Measurements from ENCODE around the gene HOXB8.
A peak's percentile ranks its signal among the peaks of the same experiment; 100 is the strongest.

HOXB8 gene

GRCh38 chr17:48617471-48618255, 2.6 kb upstream of the HOXB8 start:
- peaks cover under 1% of the 10 kb centered on the region; the same call in 1 of the 2 replicates for H3F3A ChIP-seq (ENCODE audit: insufficient read depth, low read length)
- H3K9me3 ChIP-seq (replicated peaks; ENCODE audit: insufficient read depth, low read length): no peaks in the 10 kb centered on the region
- H4K20me1 ChIP-seq (ENCODE audit: insufficient read depth, low read length): no peaks in the 10 kb centered on the region
- peak overlapping the region; percentile 48; the same call in 1 of the 2 replicates for H3K4me2 ChIP-seq (ENCODE audit: low read depth, low read length)
- TF ChIP-seq EZH2 (optimal IDR thresholded peaks at IDR 0.05; ENCODE audit: low read depth, low read length) (no peak), CTCF (IDR thresholded peaks at IDR 0.05; ENCODE audit: low read length) (no peak), EZH2phosphoT487 (IDR thresholded peaks at IDR 0.05; ENCODE audit: low read length) (no peak)
- no peak overlapping the region for H3K27ac ChIP-seq (ENCODE audit: low read length)
- no peaks in the 10 kb centered on the region for H3K9me2 ChIP-seq (replicated peaks; ENCODE audit: insufficient read depth, low read length)
- no peak for DNase-seq
- no peak overlapping the region for H3K4me3 ChIP-seq (ENCODE audit: low read length)
- H3K27me3 ChIP-seq (replicated peaks; ENCODE audit: insufficient read depth, low read length): peaks cover 89% of the 10 kb centered on the region
- no peaks in the 10 kb centered on the region for H3K4me1 ChIP-seq (ENCODE audit: low read length)
- no peak overlapping the region for H2AFZ ChIP-seq (ENCODE audit: low read length)
- H3K36me3 ChIP-seq (replicated peaks; ENCODE audit: insufficient read depth, low read length): no peaks in the 10 kb centered on the region
- H3K79me2 ChIP-seq (ENCODE audit: low read length): no peaks in the 10 kb centered on the region
- H3K9ac ChIP-seq (ENCODE audit: low read length): no peak overlapping the region

GRCh38 chr17:48616717-48617470, 1.8 kb upstream of the HOXB8 start:
- TF ChIP-seq EZH2phosphoT487 (IDR thresholded peaks at IDR 0.05; ENCODE audit: low read length): no peak
- TF ChIP-seq CTCF (IDR thresholded peaks at IDR 0.05; ENCODE audit: low read length): no peak
- no peak for TF ChIP-seq EZH2 (optimal IDR thresholded peaks at IDR 0.05; ENCODE audit: low read depth, low read length)
- no peaks in the 10 kb centered on the region for H4K20me1 ChIP-seq (ENCODE audit: insufficient read depth, low read length)
- H3K4me1 ChIP-seq (ENCODE audit: low read length): no peaks in the 10 kb centered on the region
- no peak overlapping the region for H3K9ac ChIP-seq (ENCODE audit: low read length)
- DNase-seq: no peak
- H3K36me3 ChIP-seq (replicated peaks; ENCODE audit: insufficient read depth, low read length): no peaks in the 10 kb centered on the region
- no peak overlapping the region for H3K27ac ChIP-seq (ENCODE audit: low read length)
- peaks cover 82% of the 10 kb centered on the region for H3K27me3 ChIP-seq (replicated peaks; ENCODE audit: insufficient read depth, low read length)
- no peaks in the 10 kb centered on the region for H3K9me3 ChIP-seq (replicated peaks; ENCODE audit: insufficient read depth, low read length)
- H3K79me2 ChIP-seq (ENCODE audit: low read length): no peaks in the 10 kb centered on the region
- no peak overlapping the region for H2AFZ ChIP-seq (ENCODE audit: low read length)
- H3K9me2 ChIP-seq (replicated peaks; ENCODE audit: insufficient read depth, low read length): no peaks in the 10 kb centered on the region
- H3F3A ChIP-seq (ENCODE audit: insufficient read depth, low read length): peaks cover 4% of the 10 kb centered on the region
- no peak overlapping the region for H3K4me3 ChIP-seq (ENCODE audit: low read length)
- peak overlapping the region; percentile 24; the same call in 1 of the 2 replicates for H3K4me2 ChIP-seq (ENCODE audit: low read depth, low read length)

DNA sequence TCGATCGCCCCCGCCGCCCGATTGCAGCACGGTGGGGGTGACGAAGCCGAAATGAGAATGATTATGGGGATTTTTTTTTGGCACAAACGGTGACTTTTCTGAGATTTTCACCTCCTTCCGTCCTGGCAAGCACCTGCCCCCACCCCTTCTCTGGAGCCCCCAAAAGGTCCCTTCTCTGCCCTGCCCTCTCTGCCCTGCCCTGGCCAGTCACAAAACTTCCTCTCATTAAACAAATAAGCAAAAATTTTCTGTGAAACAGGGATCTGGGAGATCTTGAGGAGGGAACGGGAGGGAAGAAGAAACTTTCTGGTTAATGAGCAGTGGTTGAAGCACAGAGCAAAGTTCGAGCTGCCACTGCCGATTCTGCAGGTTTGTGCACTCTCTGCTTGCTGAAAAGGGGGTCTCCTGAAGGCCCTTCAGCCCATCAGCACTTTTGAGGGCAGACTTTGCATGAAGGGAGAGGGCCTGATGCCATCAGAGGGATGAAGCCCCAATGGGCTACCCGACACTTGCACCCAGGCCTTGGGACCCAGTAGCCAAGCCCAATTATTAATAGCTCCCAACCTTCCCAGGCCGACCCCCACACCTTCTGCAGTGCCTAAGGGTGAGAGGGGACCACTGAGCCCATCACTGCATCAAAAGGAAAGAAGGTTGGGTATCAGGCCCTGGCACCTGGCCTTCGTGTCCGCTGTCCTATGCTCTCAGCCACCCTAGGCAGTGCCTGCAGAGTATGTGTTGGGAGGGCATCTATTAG, 1.0 kb upstream of the HOXB8 start:
- H3K79me2 ChIP-seq (ENCODE audit: low read length): no peaks in the 10 kb centered on the region
- peaks cover 4% of the 10 kb centered on the region for H3F3A ChIP-seq (ENCODE audit: insufficient read depth, low read length)
- no peak for DNase-seq
- no peak overlapping the region for H3K27ac ChIP-seq (ENCODE audit: low read length)
- no peaks in the 10 kb centered on the region for H4K20me1 ChIP-seq (ENCODE audit: insufficient read depth, low read length)
- no peak for TF ChIP-seq EZH2 (optimal IDR thresholded peaks at IDR 0.05; ENCODE audit: low read depth, low read length)
- no peak for TF ChIP-seq CTCF (IDR thresholded peaks at IDR 0.05; ENCODE audit: low read length)
- no peak for TF ChIP-seq EZH2phosphoT487 (IDR thresholded peaks at IDR 0.05; ENCODE audit: low read length)
- H3K4me2 ChIP-seq (ENCODE audit: low read depth, low read length): no peak overlapping the region
- no peaks in the 10 kb centered on the region for H3K4me1 ChIP-seq (ENCODE audit: low read length)
- no peak overlapping the region for H3K4me3 ChIP-seq (ENCODE audit: low read length)
- no peaks in the 10 kb centered on the region for H3K36me3 ChIP-seq (replicated peaks; ENCODE audit: insufficient read depth, low read length)
- H3K9me2 ChIP-seq (replicated peaks; ENCODE audit: insufficient read depth, low read length): no peaks in the 10 kb centered on the region
- no peak overlapping the region for H3K9ac ChIP-seq (ENCODE audit: low read length)
- H3K9me3 ChIP-seq (replicated peaks; ENCODE audit: insufficient read depth, low read length): no peaks in the 10 kb centered on the region
- H3K27me3 ChIP-seq (replicated peaks; ENCODE audit: insufficient read depth, low read length): peaks cover 74% of the 10 kb centered on the region
- H2AFZ ChIP-seq (ENCODE audit: low read length): no peak overlapping the region
